NK-92 treated with Interleukin-12 subunit alpha and Interleukin-12 subunit beta, amount 100 ng/mL, for 24 hours (cell line): ENCODE data around the gene BZW2.
"Not testable (repeated sequence)": the region's sequence is repeated elsewhere in the genome, so short reads cannot be mapped to it uniquely, and the experiment has no call there.

ENCODE experiments used
- DNase-seq: peaks from one replicate; lab custom pipeline; 2025; lab: John Stamatoyannopoulos, UW

The BZW2 gene

GRCh38 chr7:16670731-16671344, 24.9 kb downstream of the BZW2 start:
- no peak for DNase-seq

DNA sequence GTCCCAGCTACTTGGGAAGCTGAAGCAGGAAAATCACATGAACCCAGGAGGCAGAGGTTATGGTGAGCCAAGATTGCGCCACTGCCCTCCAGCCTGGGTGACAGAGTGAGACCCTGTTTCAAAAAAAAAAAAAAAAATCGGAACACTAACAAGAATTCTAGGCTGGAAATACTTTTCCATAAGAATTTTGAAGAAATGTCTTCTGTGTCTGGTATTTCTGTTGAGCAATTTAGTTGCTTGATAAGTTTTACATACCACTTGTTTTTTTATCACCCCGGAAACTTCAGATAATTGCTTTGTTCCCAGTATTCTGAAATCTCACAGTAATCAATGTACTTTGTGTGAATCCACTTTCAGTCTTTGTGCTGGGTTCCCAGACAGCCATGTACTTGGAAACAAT, 25.8 kb downstream of the BZW2 start:
- DNase-seq, result no peak

DNA sequence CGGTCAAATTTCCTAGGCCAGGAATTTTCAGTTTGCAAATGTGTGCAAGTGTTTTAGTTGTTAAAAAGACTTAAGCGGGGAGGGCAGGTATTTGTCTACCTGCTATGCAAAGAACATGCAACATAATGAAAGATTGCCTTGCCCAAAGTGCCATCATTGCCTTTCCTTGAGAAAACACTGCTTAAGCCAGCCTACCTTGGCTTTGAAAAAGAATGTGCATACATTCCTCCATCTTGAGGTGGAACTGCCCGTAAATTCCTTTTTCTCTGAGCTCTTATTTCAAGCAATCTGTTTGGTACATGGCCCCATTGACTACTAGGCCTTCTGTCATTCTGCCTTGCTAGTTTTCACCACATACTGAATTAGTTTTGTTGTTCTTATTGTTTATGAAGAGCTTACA, 29.3 kb downstream of the BZW2 start:
- no peak for DNase-seq

DNA sequence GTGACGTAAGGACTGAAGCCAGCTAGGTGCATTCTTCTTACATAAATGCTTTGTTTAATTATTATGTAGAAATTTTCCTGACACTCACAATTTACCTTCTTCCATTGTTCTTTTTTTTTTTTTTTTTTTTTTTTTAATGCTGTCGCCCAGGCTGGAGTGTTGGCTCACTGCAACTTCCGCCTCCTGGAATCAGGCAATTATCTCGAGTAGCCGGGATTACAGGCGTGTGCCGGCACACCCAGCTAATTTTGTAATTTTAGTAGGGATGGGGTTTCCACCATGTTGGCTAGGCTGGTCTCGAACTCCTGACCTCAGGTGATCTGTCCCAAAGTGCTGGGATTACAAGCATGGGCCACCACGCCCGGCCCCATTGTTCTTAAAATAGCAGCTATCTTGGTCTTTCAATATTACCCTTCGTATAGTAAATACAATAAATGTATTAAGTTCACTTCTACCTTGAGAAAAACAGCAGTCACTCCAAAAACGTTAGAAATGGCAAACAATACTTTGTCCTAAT, 32.1 kb downstream of the BZW2 start:
- no peak for DNase-seq

GRCh38 chr7:16678645-16679566, 32.9 kb downstream of the BZW2 start:
- not testable (repeated sequence) for DNase-seq

- DNase-seq, result no peak
Measured at GRCh38 chr7:16684935-16685334, 39.0 kb downstream of the BZW2 start.

GRCh38 chr7:16685535-16685934, 39.6 kb downstream of the BZW2 start:
- no peak for DNase-seq

GRCh38 chr7:16688249-16688648, 42.3 kb downstream of the BZW2 start:
- DNase-seq, result no peak

DNA sequence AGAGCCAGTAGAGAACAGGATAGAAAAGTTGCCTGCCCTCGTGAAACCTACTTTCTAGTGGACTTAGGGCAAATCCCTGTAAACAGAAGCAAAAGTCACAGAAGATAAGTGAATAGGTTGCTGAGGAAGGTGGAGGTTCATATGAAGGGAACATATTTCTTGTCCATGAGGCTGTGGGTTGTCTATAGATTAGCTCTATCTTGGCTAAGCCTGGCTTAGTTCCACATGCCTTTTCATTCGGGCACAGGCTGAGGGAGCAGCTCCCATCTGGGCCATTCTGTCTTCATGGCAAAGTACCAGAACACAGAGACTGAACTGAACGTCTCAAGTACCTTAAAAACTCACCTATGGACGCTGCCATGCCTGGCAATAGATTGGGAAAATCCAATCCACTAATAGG, 45.3 kb downstream of the BZW2 start:
- DNase-seq, result no peak

GRCh38 chr7:16693601-16694318, 47.8 kb downstream of the BZW2 start:
- no peak for DNase-seq

DNA sequence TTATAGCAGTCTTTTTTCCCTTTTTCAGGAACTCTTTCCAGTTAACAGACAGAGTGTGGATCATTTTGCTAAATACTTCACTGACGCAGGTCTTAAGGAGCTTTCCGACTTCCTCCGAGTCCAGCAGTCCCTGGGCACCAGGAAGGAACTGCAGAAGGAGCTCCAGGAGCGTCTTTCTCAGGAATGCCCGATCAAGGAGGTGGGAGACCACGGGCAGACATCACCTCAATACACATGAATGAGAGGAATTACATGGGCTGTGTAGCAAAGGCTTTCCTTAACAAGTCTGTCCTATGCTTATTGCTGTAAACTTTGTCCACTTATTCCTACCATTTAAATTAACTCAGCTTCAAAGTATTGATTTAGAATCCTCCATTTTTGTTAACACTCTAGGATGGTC, 48.8 kb downstream of the BZW2 start:
- DNase-seq, result no peak

DNA sequence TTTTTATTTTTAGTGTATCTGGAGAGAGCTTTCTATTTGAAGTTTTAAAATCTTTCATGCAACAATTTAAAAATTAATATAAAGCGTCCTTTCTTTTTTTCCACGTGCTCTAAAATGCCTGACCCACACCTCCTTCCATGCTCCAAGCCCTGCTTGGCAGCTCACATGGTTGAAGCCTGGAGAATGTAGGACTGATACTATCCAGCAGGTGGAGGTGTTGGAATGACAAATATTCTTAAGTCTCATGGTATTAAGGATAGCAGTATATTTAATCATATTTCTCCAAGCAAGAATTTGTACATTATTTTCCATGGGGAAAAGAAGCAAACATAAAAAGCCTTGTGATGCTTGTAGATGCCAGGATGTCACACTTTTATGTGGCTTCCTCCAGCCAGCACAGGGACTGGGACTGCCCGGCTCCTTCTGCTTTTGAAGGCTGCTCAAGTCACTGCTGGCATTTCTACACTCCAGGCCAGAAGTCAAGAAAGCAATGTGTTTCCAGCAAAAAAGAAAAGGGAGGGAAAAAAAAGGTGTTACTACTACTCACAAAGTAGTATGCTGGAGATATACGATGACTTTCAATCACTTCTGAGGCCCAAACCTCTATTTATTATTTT, 49.7 kb downstream of the BZW2 start:
- no peak for DNase-seq

DNA sequence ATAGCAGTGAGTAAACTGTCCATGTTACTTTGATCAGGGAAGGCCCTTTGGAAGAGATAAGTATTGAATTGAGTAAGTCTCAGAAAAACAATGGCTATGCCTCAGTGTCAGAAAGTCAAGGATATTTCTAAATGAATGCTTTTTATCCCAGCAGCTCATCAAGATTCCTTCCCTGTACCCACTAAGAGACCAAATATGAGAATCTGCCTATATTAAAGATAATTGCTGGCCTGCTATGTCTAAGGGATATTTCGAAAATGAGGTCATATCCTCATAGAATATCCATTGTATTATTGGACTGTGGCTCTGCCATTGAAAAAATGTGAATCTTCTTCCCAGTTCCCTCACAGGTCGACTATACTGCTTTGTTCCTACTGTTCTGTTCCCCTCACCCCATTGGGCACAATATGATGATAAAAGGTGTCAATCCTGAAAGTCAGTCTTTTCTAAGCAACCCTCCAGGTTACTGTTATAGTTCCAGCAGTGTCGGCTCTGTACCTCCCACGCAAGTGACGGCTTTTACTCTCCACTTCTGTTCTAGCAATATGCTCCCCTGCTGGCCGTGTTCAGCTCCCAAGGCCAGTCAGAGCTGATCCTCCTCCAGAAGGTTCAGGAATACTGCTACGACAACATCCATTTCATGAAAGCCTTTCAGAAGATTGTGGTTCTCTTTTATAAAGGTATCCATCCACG, 51.7 kb downstream of the BZW2 start:
- DNase-seq, result no peak

DNA sequence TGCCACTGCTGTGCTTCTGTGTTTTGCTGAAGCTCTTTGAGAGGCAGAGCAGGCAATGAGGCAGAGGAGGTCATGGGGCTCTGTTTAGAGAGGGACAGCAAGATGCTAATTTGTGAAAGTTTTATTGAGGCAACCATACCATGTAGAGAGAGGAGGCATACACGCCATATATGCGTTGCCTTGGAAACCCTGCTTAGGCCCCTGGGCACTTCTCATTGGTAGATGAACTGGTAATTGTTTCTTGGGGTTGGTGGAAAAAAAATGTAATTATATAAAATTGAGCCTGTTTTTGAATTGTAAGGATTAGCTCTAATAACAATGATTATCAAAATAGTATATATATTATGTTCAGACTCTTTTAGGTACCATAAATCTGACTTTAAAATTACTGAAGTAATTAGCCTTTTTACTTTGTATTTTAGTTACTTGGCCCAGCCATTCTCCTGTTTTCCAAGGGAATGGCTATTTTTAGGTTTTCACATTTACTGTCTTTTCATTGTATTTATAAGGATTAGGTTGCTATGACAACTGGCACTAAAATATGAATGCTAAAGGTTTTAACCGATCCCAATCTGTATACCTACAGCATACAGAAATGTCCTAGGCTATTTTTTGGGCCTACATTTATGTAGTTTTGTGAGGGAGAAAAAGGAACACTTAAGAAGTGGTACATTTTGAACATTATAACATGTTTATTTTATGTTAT, 52.4 kb downstream of the BZW2 start:
- DNase-seq, result no peak

DNA sequence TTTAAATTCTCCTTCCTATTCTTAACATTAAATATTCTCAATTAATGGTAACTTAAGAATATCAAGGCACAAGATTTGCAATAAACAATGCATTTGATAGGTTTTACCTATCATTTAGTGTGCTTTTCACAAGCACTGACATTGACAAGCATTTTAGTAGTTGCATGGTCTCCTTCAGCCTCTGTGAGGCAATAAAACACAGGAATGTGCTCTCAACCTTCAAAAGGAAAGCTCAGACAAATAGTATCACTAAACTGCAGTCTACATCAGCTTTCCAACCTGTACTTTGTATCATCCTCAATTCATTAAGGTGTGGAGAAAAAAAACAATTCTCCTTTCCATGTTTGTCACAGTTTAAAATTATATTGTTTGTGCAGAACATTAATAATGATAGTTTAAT, 56.5 kb downstream of the BZW2 start:
- no peak for DNase-seq

- DNase-seq, result no peak
Measured at GRCh38 chr7:16708511-16708910, 62.5 kb downstream of the BZW2 start.

GRCh38 chr7:16708980-16709379, 63.0 kb downstream of the BZW2 start:
- no peak for DNase-seq

- no peak for DNase-seq
Measured at GRCh38 chr7:16710651-16711050, 64.7 kb downstream of the BZW2 start.

DNA sequence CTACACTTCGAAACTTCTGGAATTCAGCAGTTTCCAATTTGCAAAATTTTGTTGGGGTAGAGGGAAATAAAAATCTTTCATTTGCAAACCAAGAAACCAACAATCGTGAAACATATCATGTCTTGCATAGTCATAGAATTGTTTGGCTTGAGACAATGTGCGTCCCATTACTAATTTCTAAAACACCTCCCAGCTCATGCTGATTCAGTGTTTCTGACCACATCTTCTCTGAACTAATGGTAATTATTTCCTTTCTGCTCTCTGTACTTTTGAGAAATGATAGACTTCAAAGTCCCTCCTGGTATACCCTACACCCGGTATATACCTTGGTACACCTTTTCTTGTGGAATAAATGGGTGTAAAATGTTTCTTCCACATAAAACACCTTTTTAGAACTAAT, 65.7 kb downstream of the BZW2 start:
- DNase-seq, result no peak

DNA sequence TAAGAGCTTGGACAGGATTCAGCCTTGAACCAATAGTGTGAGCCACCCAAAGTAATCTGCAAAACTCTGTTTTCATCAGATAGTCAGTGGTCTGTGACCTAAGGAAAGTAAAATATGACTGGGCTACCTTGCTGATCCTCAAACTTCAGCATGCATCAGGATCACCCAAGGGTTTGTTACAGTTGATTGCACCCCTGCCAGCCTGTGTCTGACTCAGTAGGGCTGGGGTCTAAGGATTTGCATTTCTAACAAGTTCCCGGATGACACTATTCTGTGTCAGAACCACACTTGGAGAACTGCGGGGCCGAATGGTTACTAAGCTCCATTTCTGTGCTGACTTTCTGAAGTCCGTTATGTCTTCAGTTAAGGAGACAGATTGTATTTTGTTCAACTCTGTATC, 66.9 kb downstream of the BZW2 start:
- no peak for DNase-seq

DNA sequence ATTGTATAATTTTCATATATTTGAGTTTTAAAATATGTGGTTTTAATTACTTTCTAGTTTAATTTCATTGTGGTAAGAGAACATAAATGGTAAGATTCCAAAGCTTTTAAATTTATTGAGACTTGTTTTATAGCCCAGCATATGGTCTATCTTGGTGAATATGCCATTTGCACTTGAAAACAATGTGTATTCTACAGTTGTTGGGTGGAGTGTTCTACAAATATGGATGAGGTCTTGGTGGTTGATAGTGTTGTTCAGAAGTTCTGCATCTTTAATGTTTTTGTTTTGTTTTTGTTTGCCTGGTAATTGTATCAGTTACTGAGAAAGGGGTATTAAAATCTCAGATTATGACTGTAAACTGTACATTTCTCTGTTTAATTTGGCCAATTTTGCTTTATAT, 69.9 kb downstream of the BZW2 start:
- no peak for DNase-seq
